MG63 (cell line): ENCODE results near the gene TUB. TPM values are rescaled to one million over a fixed set of nuclear protein-coding genes. Genes with fewer than 3 reads are reported as not detected.

Experiments used
- DNase-seq: peaks from one replicate; pipeline ENCODE4 v3.0.0-alpha.2; 2020
- H3K27me3 ChIP-seq: fragments of 250-450 bp; sonication (Bioruptor Pico); 2 replicates; pipeline ENCODE4 v1.5.1; 2020; ENCODE audit warnings: mild to moderate bottlenecking, moderate library complexity
- H3K36me3 ChIP-seq: fragments of 250-450 bp; sonication (Bioruptor Pico); 2 replicates; pipeline ENCODE4 v1.5.1; 2020; ENCODE audit warnings: mild to moderate bottlenecking, moderate library complexity
- H3K4me3 ChIP-seq: fragments of 250-450 bp; sonication (Bioruptor Pico); 2 replicates; pipeline ENCODE4 v1.5.1; 2020; ENCODE audit warnings: mild to moderate bottlenecking, moderate library complexity
- H3K9me3 ChIP-seq: fragments of 250-450 bp; sonication (Bioruptor Pico); 2 replicates; pipeline ENCODE4 v1.5.1; 2020; ENCODE audit warnings: mild to moderate bottlenecking, moderate library complexity
- total RNA-seq: library from RNA; depleted of rRNA; stranded (reverse); fragments of >200 nt; shearing (Covaris generic); gene quantifications from 2 replicates; pipeline ENCODE4 v1.2.3, GENCODE V29; 2014; ENCODE audit warnings: low replicate concordance

Gene TUB
- total RNA-seq, 1 experiment from 2014 or later: 23.6 TPM

DNA sequence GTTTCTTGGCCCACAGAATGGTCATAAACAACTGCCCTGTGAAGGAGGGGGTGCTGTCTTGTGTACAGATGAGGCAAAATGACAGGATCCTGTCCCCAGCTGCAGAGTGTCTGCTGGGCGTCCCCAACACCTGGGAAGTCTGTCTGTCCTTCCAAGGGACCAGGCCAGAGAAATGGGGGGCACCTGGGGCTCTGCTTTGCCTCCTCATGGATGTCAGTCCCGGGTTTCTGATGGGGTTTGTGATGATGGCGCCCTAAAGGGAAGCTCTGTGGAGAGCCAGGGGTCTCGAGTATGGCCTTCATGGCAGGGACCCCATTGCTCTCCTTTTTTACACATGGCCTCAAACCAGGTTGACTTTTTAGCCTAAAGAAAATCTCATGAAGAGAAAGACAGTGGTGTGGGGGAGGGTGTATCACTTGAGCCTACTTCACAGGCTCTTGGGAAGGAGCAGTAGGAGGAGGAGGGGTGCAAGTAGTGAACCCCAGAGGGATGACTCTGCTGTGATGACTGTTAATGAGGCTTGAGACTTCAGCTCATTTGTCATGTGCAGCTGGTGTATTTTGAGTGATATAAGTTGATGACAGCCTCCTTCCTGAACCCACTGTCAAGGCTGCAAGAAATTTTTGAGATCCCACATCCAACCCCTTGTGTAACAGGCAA lies 40.6 kb upstream of the TUB start:
- no peak for DNase-seq
- no peaks in the 10 kb centered on the region for H3K36me3 ChIP-seq
- no peak overlapping the region for H3K4me3 ChIP-seq
- H3K9me3 ChIP-seq: no peaks in the 10 kb centered on the region
- 0 out of 2 replicates have a peak, but pooled peaks cover 3% of the 10 kb centered on the region for H3K27me3 ChIP-seq

GRCh38 chr11:8040921-8041285 lies 40.1 kb upstream of the TUB start:
- Histone ChIP-seq H3K27me3 (0 out of 2 replicates have a peak, but pooled peaks cover 3% of the 10 kb centered on the region), H3K9me3 (no peaks in the 10 kb centered on the region), H3K36me3 (no peaks in the 10 kb centered on the region), H3K4me3 (no peak overlapping the region)
- no peak for DNase-seq

- no peak for DNase-seq
- Histone ChIP-seq H3K9me3 (no peaks in the 10 kb centered on the region), H3K4me3 (no peak overlapping the region), H3K36me3 (no peaks in the 10 kb centered on the region), H3K27me3 (0 out of 2 replicates have a peak, but pooled peaks cover 3% of the 10 kb centered on the region)
These were observed 39.4 kb upstream of the TUB start for GRCh38 chr11:8041576-8041975.

GRCh38 chr11:8043756-8044155 lies 37.3 kb upstream of the TUB start:
- H3K4me3 ChIP-seq: no peak overlapping the region
- no peak for DNase-seq
- H3K9me3 ChIP-seq: no peaks in the 10 kb centered on the region
- H3K36me3 ChIP-seq: no peaks in the 10 kb centered on the region
- H3K27me3 ChIP-seq: 0 out of 2 replicates have a peak, but pooled peaks cover 3% of the 10 kb centered on the region

GRCh38 chr11:8045839-8046238 lies 35.2 kb upstream of the TUB start:
- H3K9me3 ChIP-seq: no peaks in the 10 kb centered on the region
- no peak for DNase-seq

DNA sequence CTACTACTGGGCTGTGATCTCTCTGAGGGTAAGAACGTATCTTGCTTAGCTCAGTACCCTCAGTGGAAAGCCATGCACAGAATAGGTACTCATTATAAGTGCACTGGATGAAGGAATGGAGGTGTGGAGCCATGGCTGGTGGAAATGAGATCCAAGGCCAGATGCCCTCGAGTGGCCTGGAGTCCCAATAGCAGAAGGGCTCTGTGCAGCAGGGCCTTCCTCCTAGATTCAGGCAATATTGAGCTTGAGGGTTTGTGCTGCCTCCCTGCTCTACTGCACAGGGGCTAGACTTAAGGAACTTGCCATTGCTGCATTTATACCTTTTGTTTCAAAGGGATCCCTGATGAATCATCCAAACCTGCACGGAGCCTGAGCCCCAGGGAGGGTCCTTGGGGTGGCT lies 33.6 kb upstream of the TUB start:
- peaks cover 17% of the 10 kb centered on the region for H3K27me3 ChIP-seq
- H3K36me3 ChIP-seq: no peaks in the 10 kb centered on the region
- no peak for DNase-seq
- no peak overlapping the region for H3K4me3 ChIP-seq
- no peaks in the 10 kb centered on the region for H3K9me3 ChIP-seq

More at GRCh38 chr11:8045839-8046238, 35.2 kb upstream of the TUB start:
- Histone ChIP-seq H3K27me3 (peaks cover 13% of the 10 kb centered on the region; the same call in 1 of the 2 replicates), H3K4me3 (no peak overlapping the region), H3K36me3 (no peaks in the 10 kb centered on the region)

- Histone ChIP-seq H3K36me3 (no peaks in the 10 kb centered on the region), H3K9me3 (no peaks in the 10 kb centered on the region), H3K27me3 (peaks cover 18% of the 10 kb centered on the region), H3K4me3 (no peak overlapping the region)
- DNase-seq: no peak
These were observed 31.9 kb upstream of the TUB start for GRCh38 chr11:8049084-8049483.

DNA sequence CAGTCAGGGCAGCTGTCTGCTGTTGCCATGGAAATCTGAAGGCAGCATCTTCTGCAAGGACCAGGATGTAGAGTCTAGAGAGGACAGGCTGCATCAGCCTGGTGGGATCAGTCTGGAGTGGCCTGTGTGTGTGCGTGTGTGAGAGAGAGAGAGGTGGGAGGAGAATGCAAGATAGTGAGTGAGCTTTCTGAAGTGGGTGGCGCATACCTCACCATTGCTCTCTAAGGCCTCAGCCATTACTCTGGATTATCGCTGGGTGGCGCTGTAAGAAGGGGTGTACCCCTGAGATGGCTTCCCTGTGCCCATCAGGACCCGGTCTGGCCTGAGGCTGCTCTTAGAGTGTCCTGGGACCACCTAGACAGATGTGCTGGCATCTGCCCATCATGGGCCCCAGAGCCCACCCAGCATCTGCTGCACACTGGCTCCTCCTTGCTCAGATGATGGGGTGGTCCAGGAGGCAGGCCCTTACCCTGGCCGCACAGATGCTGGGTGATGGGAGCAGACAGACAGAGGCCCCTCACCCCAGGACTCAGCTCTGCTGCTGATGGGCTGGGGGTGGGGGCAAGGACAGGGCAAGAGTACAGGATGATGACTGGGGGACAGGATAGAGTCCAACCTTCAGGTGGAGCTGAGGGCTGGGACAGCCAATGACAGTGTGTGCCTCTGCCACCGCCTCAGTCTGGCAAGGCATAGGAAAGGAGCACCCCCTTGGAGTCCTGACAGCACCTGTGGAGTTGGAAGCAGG lies 25.7 kb upstream of the TUB start:
- Histone ChIP-seq H3K27me3 (peaks cover 13% of the 10 kb centered on the region), H3K9me3 (no peaks in the 10 kb centered on the region), H3K36me3 (no peaks in the 10 kb centered on the region), H3K4me3 (no peak overlapping the region)
- no peak for DNase-seq

GRCh38 chr11:8055836-8056526 lies 25.0 kb upstream of the TUB start:
- Histone ChIP-seq H3K9me3 (no peaks in the 10 kb centered on the region), H3K27me3 (peaks cover 7% of the 10 kb centered on the region), H3K4me3 (no peak overlapping the region), H3K36me3 (no peaks in the 10 kb centered on the region)
- DNase-seq: no peak

GRCh38 chr11:8056810-8057463 lies 24.1 kb upstream of the TUB start:
- Histone ChIP-seq H3K27me3 (peaks cover 3% of the 10 kb centered on the region), H3K9me3 (no peaks in the 10 kb centered on the region), H3K36me3 (no peaks in the 10 kb centered on the region), H3K4me3 (no peak overlapping the region)
- DNase-seq: peak; percentile 50

GRCh38 chr11:8058216-8058615 lies 22.8 kb upstream of the TUB start:
- no peak overlapping the region for H3K4me3 ChIP-seq
- no peaks in the 10 kb centered on the region for H3K36me3 ChIP-seq
- no peaks in the 10 kb centered on the region for H3K9me3 ChIP-seq
- no peak for DNase-seq
- peaks cover under 1% of the 10 kb centered on the region; the same call in 1 of the 2 replicates for H3K27me3 ChIP-seq

- Histone ChIP-seq H3K9me3 (no peaks in the 10 kb centered on the region), H3K36me3 (no peaks in the 10 kb centered on the region), H3K4me3 (no peak overlapping the region), H3K27me3 (no peaks in the 10 kb centered on the region)
- DNase-seq: no peak
These were observed 22.0 kb upstream of the TUB start for GRCh38 chr11:8059030-8059429.

DNA sequence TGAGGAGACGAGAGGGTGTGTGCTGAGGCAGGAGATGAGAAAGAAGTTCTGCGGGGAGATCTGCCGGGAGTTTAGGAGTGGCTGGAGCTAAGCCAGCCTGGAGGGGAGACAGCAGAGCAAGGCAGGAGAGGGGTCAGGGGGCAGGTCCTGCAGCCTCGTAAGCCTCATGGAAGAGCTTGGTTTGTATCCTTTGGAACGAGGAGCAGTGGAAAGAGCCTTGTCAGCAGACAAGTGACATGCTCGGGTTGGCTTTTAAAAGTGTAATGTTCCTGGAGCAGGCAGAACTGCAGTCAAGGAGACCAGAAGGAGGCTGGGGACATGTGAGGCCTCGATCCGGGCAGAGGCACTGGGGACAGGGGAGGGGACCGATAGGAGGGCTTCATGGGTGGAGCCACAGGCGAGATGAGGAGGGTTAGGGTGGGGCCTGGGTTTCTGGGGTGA lies 21.4 kb upstream of the TUB start:
- Histone ChIP-seq H3K4me3 (no peak overlapping the region), H3K9me3 (no peaks in the 10 kb centered on the region), H3K27me3 (no peaks in the 10 kb centered on the region), H3K36me3 (no peaks in the 10 kb centered on the region)
- no peak for DNase-seq

GRCh38 chr11:8060146-8060719 lies 20.8 kb upstream of the TUB start:
- H3K27me3 ChIP-seq: no peaks in the 10 kb centered on the region
- no peak for DNase-seq
- no peaks in the 10 kb centered on the region for H3K9me3 ChIP-seq
- no peak overlapping the region for H3K4me3 ChIP-seq
- H3K36me3 ChIP-seq: no peaks in the 10 kb centered on the region

- DNase-seq: no peak
- Histone ChIP-seq H3K9me3 (no peaks in the 10 kb centered on the region), H3K4me3 (no peak overlapping the region), H3K27me3 (no peaks in the 10 kb centered on the region), H3K36me3 (no peaks in the 10 kb centered on the region)
These were observed 20.0 kb upstream of the TUB start for GRCh38 chr11:8060801-8061554.
